ENCODE measurements around the gene FXYD1.

FXYD1 gene

DNA sequence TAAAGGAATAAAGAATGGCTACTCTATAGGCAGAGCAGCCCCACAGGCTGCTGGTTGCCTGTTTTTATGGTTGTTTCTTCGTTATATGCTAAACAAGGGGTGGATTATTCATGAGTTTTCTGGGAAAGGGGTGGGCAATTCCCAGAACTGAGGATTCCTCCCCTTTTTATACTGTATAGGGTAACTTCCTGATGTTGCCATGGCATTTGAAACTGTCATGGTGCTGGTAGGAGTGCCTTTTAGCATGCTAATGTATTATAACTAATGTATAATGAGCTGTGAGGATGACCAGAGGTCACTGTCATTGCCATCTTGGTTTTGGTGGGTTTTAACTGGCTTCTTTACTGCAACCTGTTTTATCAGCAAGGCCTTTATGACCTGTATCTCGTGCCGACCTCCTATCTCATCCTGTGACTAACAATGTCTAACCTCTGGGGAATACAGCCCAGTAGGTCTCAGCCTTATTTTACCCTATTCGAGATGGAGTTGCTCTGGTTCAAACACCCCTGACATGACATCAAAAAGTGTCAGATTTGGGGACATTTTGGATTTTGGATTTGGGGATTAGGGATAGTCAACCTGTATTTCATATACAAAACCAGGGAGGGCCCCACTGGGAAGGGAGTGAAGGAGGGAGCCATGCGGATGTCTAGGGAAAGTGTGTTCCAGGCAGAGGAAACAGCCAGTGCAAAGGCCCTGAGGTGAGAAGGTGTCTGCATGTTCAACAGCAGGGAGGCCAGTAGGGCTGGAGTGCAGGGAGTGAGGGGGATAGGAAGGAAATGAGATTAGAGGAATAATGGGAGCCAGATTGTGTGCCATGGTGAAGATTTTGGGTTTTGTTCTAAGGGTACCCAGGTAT is 26.8 kb downstream of the FXYD1 start:
- DNase-seq: no peak

DNA sequence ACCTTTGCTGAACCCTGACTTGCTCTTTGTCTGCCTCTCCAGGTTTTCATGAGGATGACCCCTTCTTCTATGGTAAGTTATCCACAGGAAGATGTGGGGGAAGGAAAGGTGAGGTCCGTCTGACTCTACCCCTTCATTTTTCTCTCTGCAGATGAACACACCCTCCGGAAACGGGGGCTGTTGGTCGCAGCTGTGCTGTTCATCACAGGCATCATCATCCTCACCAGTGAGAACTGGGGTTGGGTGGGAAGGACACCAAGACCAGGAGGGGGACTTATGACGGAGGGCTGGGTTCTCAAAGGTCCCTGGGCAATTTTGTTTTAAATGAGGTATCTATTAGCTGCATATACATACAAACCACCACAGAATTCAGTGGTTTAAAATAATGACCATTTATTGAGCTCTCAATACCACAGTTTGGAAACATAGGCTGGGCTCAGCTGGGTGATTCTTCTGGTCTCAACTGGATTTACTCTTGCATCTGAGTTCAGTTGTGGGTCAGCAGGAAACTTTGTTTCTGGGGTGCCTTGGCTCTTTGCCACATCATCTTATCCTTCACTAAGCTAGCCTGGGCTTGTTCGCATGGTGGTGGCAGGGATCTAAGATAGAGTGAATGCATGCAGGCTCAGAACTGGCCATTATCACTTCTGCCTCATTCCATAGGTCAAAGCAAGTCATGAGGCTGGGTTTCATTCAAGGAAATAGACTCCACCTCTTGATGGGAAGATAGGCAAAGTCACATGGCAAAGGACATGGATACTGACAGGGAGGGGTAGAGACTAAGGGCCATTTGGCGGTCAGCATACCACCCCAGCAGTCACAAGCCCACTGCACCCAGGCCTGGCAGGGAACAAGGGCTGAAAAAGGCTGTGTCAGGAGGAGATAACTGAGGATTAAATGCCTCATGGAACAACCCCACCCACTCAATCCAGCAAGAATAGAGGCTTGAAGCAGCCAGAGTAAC is 27.8 kb downstream of the FXYD1 start:
- DNase-seq: no peak

DNA sequence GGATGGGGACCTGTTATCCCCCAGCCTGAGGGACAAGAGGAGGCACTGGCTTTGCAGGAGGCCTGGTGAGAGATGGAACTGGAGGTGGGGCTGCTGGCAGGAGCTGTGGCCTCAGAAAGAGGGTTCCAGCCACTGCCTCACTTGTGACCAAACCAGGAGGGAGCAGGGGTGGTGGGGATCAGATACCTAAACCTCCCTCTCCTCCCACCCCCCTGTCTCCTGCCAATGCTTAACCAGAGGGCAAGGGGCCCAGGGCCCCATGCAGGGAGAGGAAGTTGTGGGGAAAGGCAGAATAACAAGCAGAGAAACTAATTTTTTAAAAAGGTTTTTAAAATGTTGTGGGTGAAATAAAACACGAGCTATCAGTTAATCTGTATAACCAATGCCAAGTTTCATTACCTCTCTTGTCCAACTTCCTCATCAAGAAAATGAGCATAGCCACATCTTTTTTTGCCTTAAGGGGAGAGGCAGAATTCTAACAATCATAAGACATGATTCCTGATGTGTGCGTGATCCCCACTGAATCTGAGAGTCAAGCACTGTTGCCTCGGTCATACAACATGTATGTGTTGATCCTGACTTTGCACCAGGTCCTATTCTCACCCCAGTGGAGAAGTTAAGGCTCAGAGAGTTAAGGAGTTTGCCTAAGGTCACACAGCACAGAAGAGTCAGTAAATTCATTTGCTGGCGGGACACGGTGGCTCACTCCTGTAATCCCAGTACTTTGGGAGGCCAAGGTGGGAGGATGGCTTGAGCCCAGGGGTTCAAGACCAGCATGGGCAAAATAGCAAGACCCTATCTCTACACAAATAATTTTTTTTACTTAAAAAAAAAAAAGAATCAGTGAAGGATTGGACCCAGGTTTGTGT is 28.9 kb downstream of the FXYD1 start:
- no peak for DNase-seq

DNA sequence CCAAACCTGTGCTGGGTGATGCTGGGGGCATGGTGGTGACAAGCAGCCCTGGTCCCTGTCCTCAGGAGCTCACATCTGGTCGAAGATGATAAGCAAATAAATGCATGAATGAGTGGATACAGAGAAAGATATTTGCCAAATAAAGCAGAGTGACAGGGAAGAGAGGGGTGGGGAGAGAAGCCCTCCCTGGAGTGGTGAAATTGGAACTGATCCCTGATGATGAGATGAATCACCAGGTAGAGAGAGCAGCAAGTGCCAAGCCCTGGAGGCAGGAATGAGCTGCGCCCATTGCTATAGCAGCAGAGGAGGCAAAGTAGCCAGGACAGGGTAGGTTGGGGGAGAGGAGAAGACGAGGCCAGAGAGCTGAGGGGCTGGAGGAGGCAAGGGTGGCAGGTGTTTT is 29.6 kb downstream of the FXYD1 start:
- no peak for DNase-seq

DNA sequence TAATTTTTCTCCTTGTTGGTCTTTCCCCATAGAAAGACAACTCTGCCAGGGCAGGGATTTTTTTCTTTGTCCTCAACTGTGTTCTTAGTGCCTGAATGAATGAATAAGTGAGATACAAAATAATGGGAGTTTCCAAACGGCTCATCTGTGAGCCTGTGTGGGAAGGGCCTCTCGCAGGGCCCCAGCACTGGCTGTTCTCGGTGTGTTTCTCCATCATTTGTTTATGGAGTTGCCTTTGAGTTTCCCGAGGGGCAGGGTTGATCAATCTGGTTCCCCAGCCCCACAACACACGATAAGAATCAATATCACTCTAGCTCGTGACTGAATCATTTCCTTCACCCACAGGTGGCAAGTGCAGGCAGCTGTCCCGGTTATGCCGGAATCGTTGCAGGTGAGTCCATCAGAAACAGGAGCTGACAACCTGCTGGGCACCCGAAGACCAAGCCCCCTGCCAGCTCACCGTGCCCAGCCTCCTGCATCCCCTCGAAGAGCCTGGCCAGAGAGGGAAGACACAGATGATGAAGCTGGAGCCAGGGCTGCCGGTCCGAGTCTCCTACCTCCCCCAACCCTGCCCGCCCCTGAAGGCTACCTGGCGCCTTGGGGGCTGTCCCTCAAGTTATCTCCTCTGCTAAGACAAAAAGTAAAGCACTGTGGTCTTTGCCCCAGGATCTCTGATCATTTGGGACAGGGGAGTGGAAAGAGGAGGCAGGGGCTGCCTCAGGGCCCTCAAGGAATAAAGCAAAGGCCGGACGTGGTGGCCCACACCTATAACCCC is 30.8 kb downstream of the FXYD1 start:
- DNase-seq: no peak

DNA sequence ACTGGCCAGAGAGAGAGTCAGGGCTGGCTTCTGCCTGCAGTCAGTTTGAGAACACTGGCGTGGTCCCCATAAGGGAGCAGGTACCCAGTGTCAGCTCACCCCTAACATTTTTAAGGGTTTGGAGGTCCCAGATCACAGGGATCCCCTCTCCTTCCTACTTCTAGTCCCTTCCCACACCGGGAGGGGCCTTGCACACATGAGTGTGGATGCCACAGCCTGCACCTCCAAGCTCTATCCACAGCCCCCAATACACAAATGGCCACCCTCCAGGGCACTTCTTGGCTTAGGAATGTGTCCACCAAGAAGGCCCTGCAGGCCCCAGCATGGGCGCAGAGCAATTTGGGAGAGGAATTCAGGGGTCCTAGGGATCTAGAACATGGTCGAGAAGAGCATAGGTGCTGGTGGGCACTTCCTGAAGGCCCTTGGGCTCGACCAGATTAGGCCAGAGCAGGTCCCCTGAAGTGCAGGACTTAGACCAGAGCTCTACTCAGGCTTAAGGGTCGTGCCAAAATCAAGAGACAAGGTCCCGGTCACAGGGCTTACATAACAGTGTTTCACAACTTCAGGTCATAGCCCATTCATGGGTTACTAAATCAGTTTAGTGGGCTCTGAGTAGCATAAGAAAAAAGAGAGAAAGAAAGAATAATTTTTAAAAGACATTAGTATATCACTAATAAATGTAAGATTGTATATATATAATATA is 31.9 kb downstream of the FXYD1 start:
- DNase-seq: no peak

DNA sequence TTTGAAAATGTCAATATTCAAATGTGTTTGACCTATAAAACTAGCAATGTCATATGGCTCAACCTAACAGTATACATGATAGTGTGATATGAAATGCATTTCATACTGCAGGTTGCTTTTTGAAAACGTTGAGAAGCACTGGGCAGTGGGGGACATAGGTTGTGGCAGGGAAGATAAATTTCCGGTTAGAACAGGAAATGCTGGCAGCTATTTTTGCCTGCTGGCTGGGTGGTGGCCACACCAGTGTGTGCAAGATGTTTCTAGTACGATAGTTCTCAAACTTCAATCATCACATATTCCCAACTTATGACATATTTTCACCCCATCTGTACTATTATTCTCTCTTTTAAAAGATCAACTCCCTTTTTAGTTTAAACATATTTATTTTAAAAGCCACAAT is 33.1 kb downstream of the FXYD1 start:
- no peak for DNase-seq

DNA sequence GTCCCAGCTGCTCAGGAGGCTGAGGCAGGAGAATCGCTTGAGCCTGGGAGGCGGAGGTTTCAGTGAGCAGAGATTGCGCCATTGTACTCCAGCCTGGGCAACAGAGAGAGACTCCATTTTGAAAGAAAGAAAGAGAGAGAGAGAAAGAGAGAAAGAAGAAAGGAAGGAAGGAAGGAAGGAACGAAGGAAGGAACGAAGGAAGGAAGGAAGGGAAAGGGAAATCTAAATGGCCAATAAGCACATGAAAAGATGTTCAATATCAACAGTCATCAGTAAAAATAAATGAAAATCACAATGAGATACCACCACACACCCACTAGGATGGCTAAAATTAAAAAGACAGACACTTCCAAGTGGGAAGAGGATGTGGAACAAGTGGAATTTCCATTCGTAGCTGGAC is 35.6 kb downstream of the FXYD1 start:
- DNase-seq: no peak

DNA sequence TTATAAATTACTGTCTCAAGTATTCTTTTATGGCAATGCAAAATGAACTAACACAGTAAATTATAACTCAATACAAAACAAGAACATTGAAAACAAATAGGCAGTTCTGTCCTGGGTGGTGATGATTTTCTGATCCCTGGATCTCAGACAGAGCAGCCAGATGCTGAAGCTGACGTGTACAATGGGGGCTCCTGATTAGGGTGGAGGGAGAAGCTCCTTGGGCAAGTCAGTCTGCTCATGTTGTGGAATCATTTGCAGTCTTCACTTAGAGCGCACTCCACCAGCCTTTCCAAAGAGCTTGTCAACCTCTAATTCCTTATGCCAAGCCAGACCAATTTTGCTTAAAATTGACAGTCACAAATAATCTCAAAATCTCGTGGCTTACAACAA is 37.6 kb downstream of the FXYD1 start:
- DNase-seq: no peak

DNA sequence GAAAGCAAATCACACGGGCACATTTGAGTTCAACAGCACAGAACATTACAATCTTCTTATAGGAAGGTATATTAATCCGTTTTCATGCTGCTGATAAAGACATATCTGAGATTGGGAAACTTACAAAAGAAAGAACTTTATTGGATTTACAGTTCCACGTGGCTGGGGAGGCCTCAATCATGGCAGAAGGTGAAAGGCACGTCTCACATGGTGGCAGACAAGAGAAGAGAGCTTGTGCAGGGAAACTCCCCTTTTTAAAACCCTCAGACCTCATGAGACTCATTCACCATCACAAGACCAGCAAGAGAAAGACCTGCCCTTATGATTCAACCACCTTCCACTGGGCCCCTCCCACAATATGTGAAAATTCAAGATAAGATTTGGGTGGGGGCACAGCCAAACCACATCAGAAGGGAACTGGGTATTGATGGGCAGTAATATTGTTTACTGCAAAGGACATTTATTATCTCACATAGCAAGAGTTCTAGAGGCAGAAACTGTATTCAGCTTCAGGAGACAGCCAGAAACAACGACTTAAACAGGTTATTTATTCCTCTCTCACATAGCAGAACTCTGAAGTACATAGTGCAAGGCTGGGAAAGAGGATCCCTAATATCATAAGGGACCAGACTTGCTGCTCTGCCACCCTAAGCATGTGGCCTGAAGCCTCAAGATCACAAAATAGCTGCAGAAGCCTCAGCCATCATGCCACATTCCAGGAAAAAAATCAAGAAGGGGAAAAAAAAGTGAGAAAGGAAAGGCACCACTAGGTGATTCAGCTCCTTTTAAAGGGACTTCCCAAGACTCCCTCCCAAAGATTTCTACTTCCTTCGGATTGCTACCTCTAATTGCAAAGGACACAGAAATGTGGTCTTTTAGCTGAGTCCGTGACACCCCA is 39.0 kb downstream of the FXYD1 start:
- no peak for DNase-seq

DNA sequence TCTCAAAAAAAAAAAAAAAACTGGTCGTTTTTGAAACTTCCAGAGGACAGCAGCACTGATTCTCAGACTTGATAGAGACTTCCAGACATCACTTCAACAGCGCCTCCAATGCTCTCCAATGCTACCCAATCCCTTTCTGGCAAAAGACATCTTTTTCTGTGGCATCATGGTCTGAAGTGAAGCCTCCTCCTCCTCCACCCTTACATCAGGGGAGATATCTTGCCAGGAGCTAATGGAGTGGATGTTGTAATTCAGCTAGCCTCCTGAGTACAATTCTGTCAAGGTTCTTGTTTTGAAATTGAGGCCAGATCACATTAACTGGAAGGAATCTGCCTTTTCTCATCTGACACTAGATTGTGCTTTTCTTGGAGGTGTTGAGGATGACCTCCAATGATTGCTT is 40.1 kb downstream of the FXYD1 start:
- DNase-seq: no peak

DNA sequence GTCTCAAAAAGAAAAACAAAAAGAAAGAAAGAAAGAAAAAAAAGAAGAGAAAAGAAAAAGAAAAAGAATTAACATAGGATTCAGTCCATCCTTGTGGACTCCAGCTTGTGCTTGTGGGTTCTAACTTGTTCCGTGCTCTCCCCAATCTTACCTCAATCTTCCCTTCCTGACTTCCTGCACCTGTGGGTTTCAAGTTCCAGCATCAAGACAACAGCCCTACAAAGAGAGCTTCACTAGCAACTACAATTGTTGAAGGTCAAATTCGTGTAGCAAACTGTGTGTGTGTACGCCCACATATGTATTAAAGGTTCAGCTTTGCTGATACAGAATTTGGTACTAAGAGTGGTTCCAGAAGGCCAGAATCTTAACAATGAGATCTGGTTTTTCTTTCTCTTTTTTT is 41.2 kb downstream of the FXYD1 start:
- no peak for DNase-seq

DNA sequence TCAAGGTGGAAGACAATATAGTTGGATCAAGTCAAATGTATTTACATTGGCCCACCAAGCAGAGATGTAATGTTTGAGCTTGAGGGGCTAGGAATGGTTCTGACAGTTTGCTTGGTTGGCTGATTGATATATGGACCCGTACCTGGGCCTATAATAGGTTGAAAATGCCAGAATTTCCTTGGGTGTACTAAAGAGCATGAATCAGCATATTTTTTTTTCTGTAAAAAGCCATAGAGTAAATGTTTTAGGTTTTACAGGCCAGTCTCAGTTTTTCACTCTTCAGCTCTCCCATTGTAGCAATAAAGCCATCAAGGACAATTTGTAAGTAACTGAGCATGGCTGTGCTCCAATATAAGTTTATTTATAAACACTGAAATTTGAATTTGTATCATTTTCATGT is 42.8 kb downstream of the FXYD1 start:
- no peak for DNase-seq

DNA sequence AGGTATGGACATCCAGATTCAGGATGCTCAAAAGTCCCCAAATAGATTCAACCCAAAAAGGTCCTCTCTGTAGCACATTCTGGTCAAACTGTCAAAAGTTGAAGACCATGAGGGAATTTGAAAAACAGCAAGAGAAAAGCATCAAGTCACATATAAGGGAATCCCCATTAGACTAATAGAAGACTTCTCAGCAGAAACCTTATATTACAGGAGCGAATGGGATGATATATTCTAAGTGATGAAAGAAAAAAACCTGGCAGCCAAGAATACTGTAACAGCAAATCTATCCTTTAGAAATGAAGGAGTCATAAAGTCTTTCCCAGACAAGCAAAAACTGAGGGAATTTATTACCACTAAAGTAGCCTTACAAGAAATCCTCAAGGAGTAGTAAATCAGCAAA is 45.6 kb downstream of the FXYD1 start:
- no peak for DNase-seq

DNA sequence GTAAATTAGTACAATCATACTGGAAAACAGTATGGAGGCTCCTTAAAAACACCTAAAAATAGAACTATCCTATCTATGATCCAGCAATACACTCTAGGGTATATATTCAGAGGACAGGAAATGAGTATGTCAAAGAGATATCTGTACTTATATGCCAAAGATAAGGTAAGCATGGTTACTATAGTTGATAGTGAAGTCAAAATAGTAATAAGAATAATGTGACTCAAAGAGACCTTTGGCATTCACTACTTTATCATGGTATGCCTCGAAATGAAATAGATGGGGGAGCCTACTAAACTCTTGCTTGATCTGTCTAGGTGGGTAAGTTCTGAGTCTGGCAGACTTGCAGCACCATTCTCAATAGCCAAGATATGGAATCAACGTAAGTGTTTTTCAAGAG is 46.3 kb downstream of the FXYD1 start:
- DNase-seq: no peak

Data from NK-92 treated with Interleukin-12 subunit alpha and Interleukin-12 subunit beta, amount 100 ng/mL, for 24 hours (cell line).